GM23248 (cell line): ENCODE results near the gene INPP5D. TPM values are rescaled to one million over a fixed set of nuclear protein-coding genes. Genes with fewer than 3 reads are reported as not detected.
"Not testable (repeated sequence)": the region's sequence is repeated elsewhere in the genome, so short reads cannot be mapped to it uniquely, and the experiment has no call there.

ENCODE experiments used
- DNase-seq: peaks from one replicate; pipeline ENCODE4 v3.0.0-alpha.2; 2015
- H2AFZ ChIP-seq: fragments of 200-600 bp; sonication (generic); 2 replicates; pipeline ENCODE4 v1.6.1; 2016; ENCODE audit warnings: antibody characterized with exemption
- H3F3A ChIP-seq: fragments of 200-600 bp; sonication (generic); 2 replicates; pipeline ENCODE4 v1.6.1; 2016; ENCODE audit warnings: mild to moderate bottlenecking, antibody characterized with exemption, mixed run types; ENCODE audit not compliant: insufficient read depth
- H3K27ac ChIP-seq: fragments of 200-600 bp; sonication (generic); 2 replicates; pipeline ENCODE4 v1.5.1; 2016; ENCODE audit warnings: mild to moderate bottlenecking
- H3K27me3 ChIP-seq: fragments of 200-600 bp; sonication (generic); replicated peaks from 2 replicates; pipeline ENCODE4 v1.6.1; 2016; ENCODE audit warnings: mild to moderate bottlenecking; ENCODE audit not compliant: insufficient read depth
- H3K36me3 ChIP-seq: fragments of 200-600 bp; sonication (generic); 2 replicates; pipeline ENCODE4 v1.6.1; 2016; ENCODE audit warnings: low read depth, mild to moderate bottlenecking
- H3K4me1 ChIP-seq: fragments of 200-600 bp; sonication (generic); 2 replicates; pipeline ENCODE4 v1.6.1; 2016; ENCODE audit warnings: mild to moderate bottlenecking; ENCODE audit not compliant: insufficient read depth
- H3K4me2 ChIP-seq: fragments of 200-600 bp; sonication (generic); one replicate; pipeline ENCODE4 v1.6.1; 2016; ENCODE audit warnings: mild to moderate bottlenecking; ENCODE audit not compliant: unreplicated experiment
- H3K4me3 ChIP-seq: fragments of 200-600 bp; sonication (generic); 2 replicates; pipeline ENCODE4 v1.5.1; 2016; ENCODE audit warnings: mild to moderate bottlenecking
- H3K79me2 ChIP-seq: fragments of 200-600 bp; sonication (generic); 2 replicates; pipeline ENCODE4 v1.6.1; 2016; ENCODE audit warnings: mild to moderate bottlenecking; ENCODE audit not compliant: insufficient read depth
- H3K9ac ChIP-seq: fragments of 200-600 bp; sonication (generic); 2 replicates; pipeline ENCODE4 v1.6.1; 2016; ENCODE audit warnings: mild to moderate bottlenecking
- H3K9me2 ChIP-seq: fragments of 200-600 bp; sonication (generic); 2 replicates; pipeline ENCODE4 v1.6.1; 2016; ENCODE audit warnings: mixed run types, mild to moderate bottlenecking, moderate library complexity; ENCODE audit not compliant: insufficient read depth
- H3K9me3 ChIP-seq: fragments of 200-600 bp; sonication (generic); one replicate; pipeline ENCODE4 v1.6.1; 2017; ENCODE audit warnings: low read depth
- H4K20me1 ChIP-seq: fragments of 200-600 bp; sonication (generic); 2 replicates; pipeline ENCODE4 v1.6.0; 2016; ENCODE audit not compliant: insufficient read depth
- EZH2 ChIP-seq: fragments of 200-600 bp; sonication (generic); IDR thresholded peaks from 2 replicates; pipeline ENCODE4 v1.6.1; 2018; ENCODE audit warnings: antibody characterized with exemption, mild to moderate bottlenecking; ENCODE audit not compliant: insufficient read depth, poor library complexity, severe bottlenecking
- EZH2phosphoT487 ChIP-seq: fragments of 200-600 bp; sonication (generic); IDR thresholded peaks from 2 replicates; pipeline ENCODE4 v1.6.1; 2018; ENCODE audit warnings: antibody characterized with exemption, moderate library complexity, mild to moderate bottlenecking, low read depth; ENCODE audit not compliant: insufficient read depth
- WGBS, 2 experiments: methylation state at CpG; one replicate each; pipeline ENCODE4 v1.1.6; 2015 to 2017; ENCODE audit warnings: low lambda C conversion rate in 2 of 2, low coverage in 1 of 2; ENCODE audit errors: missing lambda C conversion rate in 2 of 2; 5-methylcytosine and 5-hydroxymethylcytosine counted together
- in situ Hi-C: fragments of 300-500 bp; cut with MboI; formaldehyde crosslinking; loops from 2 replicates; pipeline ENCODE4 v1.15.0; 2020
- polyA plus RNA-seq: library from polyadenylated mRNA; unstranded; fragments of >200 nt; fragmentation: Nextera tagmentation; extraction: Ambion mirVana; gene quantifications from 2 replicates; pipeline ENCODE4 v1.2.1, GENCODE V29; 2016
- total RNA-seq: library from RNA; depleted of rRNA; stranded (reverse); fragments of >200 nt; shearing (Covaris generic); gene quantifications from 2 replicates; pipeline ENCODE4 v1.2.3, GENCODE V29; 2014

The INPP5D gene
- total and polyA plus RNA-seq, 2 experiments from 2014 or later: 0.23 TPM; not detected in 1

- WGBS, 2 experiments: 55 to 58% methylated on average over 8 of the region's 8 CpGs
- Histone ChIP-seq H3K9me3 (no peaks in the 10 kb centered on the region), H3K9me2 (no peaks in the 10 kb centered on the region), H3K9ac (no peak overlapping the region), H4K20me1 (no peaks in the 10 kb centered on the region), H3K36me3 (no peaks in the 10 kb centered on the region), H3K4me3 (no peak overlapping the region), H3K27ac (no peak overlapping the region), H2AFZ (no peak overlapping the region), H3F3A (no peaks in the 10 kb centered on the region), H3K4me1 (no peaks in the 10 kb centered on the region), H3K27me3 (peaks cover 2% of the 10 kb centered on the region; the same call in 1 of the 2 replicates), H3K79me2 (no peaks in the 10 kb centered on the region), H3K4me2 (no peak overlapping the region)
- in situ Hi-C loops: no loop called here
- no peak for DNase-seq
- no peak for TF ChIP-seq EZH2phosphoT487
- no peak for TF ChIP-seq EZH2
These were observed 59.0 kb downstream of the INPP5D start for GRCh38 chr2:233119123-233119522.

DNA sequence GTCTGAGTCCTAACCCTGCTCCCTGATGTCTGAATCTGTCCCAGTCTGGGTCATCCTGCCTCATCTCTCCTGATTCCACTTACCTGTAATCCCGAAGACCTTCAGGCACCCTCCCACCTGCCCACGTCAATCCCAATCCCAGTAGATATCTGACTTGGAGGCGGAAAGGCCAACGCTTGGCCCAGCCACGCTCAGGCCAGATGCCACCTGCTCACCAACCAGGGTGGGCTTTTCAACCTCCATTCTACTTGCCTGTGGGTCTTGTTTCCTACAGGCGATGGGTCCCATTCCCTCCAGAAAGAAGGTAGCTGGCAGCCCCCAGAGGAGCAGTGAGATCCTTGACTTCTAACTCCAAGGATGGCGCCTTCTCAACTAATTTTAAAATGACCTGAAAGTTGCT lies 59.7 kb downstream of the INPP5D start:
- Histone ChIP-seq H3K27me3 (peaks cover 2% of the 10 kb centered on the region; the same call in 1 of the 2 replicates), H3K36me3 (no peaks in the 10 kb centered on the region), H3K79me2 (no peaks in the 10 kb centered on the region), H2AFZ (no peak overlapping the region), H3F3A (no peaks in the 10 kb centered on the region), H3K27ac (no peak overlapping the region), H3K9me3 (no peaks in the 10 kb centered on the region), H3K4me3 (no peak overlapping the region), H3K9me2 (no peaks in the 10 kb centered on the region), H3K4me2 (no peak overlapping the region), H4K20me1 (no peaks in the 10 kb centered on the region), H3K9ac (no peak overlapping the region), H3K4me1 (no peaks in the 10 kb centered on the region)
- no peak for TF ChIP-seq EZH2
- no peak for TF ChIP-seq EZH2phosphoT487
- in situ Hi-C loops: no loop called here
- WGBS, 2 experiments: 69 to 70% methylated on average over 7 of the region's 7 CpGs
- no peak for DNase-seq

DNA sequence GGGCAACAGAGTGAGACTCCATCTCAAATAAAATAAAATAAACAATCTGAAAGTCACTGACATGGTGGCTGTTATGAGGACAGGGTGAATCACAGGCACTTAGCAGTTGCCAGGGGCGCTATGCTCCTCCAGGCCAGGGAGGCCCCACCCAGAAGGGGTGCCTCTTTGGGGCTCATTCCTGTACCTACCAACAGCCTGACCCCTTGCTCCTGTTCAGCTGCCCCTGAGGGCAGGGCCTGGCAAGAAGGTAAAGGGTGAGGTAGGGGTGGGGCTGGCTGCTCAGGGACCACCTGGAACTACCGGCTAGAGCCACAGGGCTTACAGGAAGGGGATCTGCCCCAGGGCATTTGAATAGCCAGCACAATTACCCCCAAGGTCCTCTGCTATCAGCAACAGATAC lies 60.3 kb downstream of the INPP5D start:
- Histone ChIP-seq H3K9me3 (no peaks in the 10 kb centered on the region), H3K4me1 (no peaks in the 10 kb centered on the region), H3K4me2 (no peak overlapping the region), H3K79me2 (no peaks in the 10 kb centered on the region), H3K4me3 (no peak overlapping the region), H3F3A (no peaks in the 10 kb centered on the region), H4K20me1 (no peaks in the 10 kb centered on the region), H3K9ac (no peak overlapping the region), H3K36me3 (no peaks in the 10 kb centered on the region), H3K9me2 (no peaks in the 10 kb centered on the region), H3K27me3 (peaks cover 2% of the 10 kb centered on the region; the same call in 1 of the 2 replicates), H2AFZ (no peak overlapping the region), H3K27ac (no peak overlapping the region)
- no peak for TF ChIP-seq EZH2
- TF ChIP-seq EZH2phosphoT487: no peak
- WGBS, 2 experiments: 57 to 61% methylated on average over 2 of the region's 2 CpGs
- in situ Hi-C loops: no loop called here
- no peak for DNase-seq

GRCh38 chr2:233121856-233122255 lies 61.7 kb downstream of the INPP5D start:
- no peak overlapping the region for H3K4me2 ChIP-seq
- no peaks in the 10 kb centered on the region for H3F3A ChIP-seq
- in situ Hi-C loops: no loop called here
- no peaks in the 10 kb centered on the region for H3K9me2 ChIP-seq
- TF ChIP-seq EZH2phosphoT487 (no peak), EZH2 (no peak)
- no peaks in the 10 kb centered on the region for H3K79me2 ChIP-seq
- H3K4me3 ChIP-seq: no peak overlapping the region
- no peaks in the 10 kb centered on the region for H3K9me3 ChIP-seq
- H3K27me3 ChIP-seq: no peaks in the 10 kb centered on the region; the same call in 1 of the 2 replicates
- no peaks in the 10 kb centered on the region for H3K4me1 ChIP-seq
- no peaks in the 10 kb centered on the region for H4K20me1 ChIP-seq
- H3K9ac ChIP-seq: no peak overlapping the region
- no peak overlapping the region for H3K27ac ChIP-seq
- no peak overlapping the region for H2AFZ ChIP-seq
- 44% methylated on average over 13 of the region's 13 CpGs for WGBS, 2 experiments
- no peak for DNase-seq
- no peaks in the 10 kb centered on the region for H3K36me3 ChIP-seq

GRCh38 chr2:233122541-233122940 lies 62.4 kb downstream of the INPP5D start:
- whole genome bisulfite sequencing, 2 experiments: 75 to 79% methylated on average over 5 of the region's 5 CpGs
- Histone ChIP-seq H3K36me3 (no peaks in the 10 kb centered on the region), H3K27ac (no peak overlapping the region), H3K4me1 (no peaks in the 10 kb centered on the region), H2AFZ (no peak overlapping the region), H3K4me2 (no peak overlapping the region), H3K9ac (no peak overlapping the region), H3K79me2 (no peaks in the 10 kb centered on the region), H3F3A (no peaks in the 10 kb centered on the region), H3K4me3 (no peak overlapping the region), H4K20me1 (no peaks in the 10 kb centered on the region), H3K27me3 (peaks cover 5% of the 10 kb centered on the region), H3K9me2 (no peaks in the 10 kb centered on the region), H3K9me3 (no peaks in the 10 kb centered on the region)
- in situ Hi-C loops: no loop called here
- no peak for TF ChIP-seq EZH2
- TF ChIP-seq EZH2phosphoT487: no peak
- DNase-seq: no peak

GRCh38 chr2:233123576-233123975 lies 63.4 kb downstream of the INPP5D start:
- H3K9ac ChIP-seq, H3K27ac ChIP-seq, H3K79me2 ChIP-seq, H2AFZ ChIP-seq, H3K4me3 ChIP-seq, H4K20me1 ChIP-seq, H3F3A ChIP-seq, in situ Hi-C loops, H3K4me1 ChIP-seq, H3K4me2 ChIP-seq, H3K9me3 ChIP-seq, H3K9me2 ChIP-seq, H3K36me3 ChIP-seq, H3K27me3 ChIP-seq, DNase-seq: not testable (repeated sequence)
- WGBS, 2 experiments: 6 to 18% methylated on average over 2 of the region's 2 CpGs
